OCI-LY1 (cell line): Measurements from ENCODE around the gene CDH4.

Experiments
- H2AFZ ChIP-seq: fragments of 200-600 bp; sonication (generic), shearing (Covaris generic); 2 replicates; pipeline ENCODE4 v1.6.0; 2014; ENCODE audit warnings: antibody characterized with exemption, mild to moderate bottlenecking, low read length
- H3F3A ChIP-seq: fragments of 200-600 bp; sonication (generic), shearing (Covaris generic); 2 replicates; pipeline ENCODE4 v1.6.0; 2014; ENCODE audit warnings: mild to moderate bottlenecking, antibody characterized with exemption, low read length, moderate library complexity; ENCODE audit not compliant: insufficient read depth
- H3K27ac ChIP-seq: fragments of 200-600 bp; sonication (generic); 2 replicates; pipeline ENCODE4 v1.5.1; 2014; ENCODE audit warnings: low read length, mixed run types, mild to moderate bottlenecking, low read depth; ENCODE audit not compliant: poor library complexity, severe bottlenecking
- H3K27me3 ChIP-seq: fragments of 200-600 bp; sonication (generic); 2 replicates; pipeline ENCODE4 v1.6.0; 2014; ENCODE audit warnings: antibody characterized with exemption, mild to moderate bottlenecking, low read length, moderate library complexity; ENCODE audit not compliant: insufficient read depth
- H3K36me3 ChIP-seq: fragments of 200-600 bp; sonication (generic); 2 replicates; pipeline ENCODE4 v1.6.1; 2014; ENCODE audit warnings: mild to moderate bottlenecking, antibody characterized with exemption, low read length, moderate library complexity, mixed read lengths; ENCODE audit not compliant: insufficient read depth
- H3K4me1 ChIP-seq: fragments of 200-600 bp; sonication (generic); 2 replicates; pipeline ENCODE4 v1.5.1; 2014; ENCODE audit warnings: mild to moderate bottlenecking, low read length, moderate library complexity; ENCODE audit not compliant: insufficient read depth, severe bottlenecking
- H3K4me2 ChIP-seq: fragments of 200-600 bp; sonication (generic), shearing (Covaris generic); 2 replicates; pipeline ENCODE4 v1.6.1; 2014; ENCODE audit warnings: low read length
- H3K4me3 ChIP-seq: fragments of 200-600 bp; sonication (generic); 2 replicates; pipeline ENCODE4 v1.5.1; 2014; ENCODE audit warnings: low read length, low read depth, mild to moderate bottlenecking, mixed read lengths; ENCODE audit not compliant: poor library complexity, severe bottlenecking
- H3K79me2 ChIP-seq: fragments of 200-600 bp; shearing (Covaris generic); 2 replicates; pipeline ENCODE4 v1.6.1; 2016; ENCODE audit warnings: mixed run types, low read length, mixed read lengths; ENCODE audit not compliant: insufficient read depth
- H3K9ac ChIP-seq: fragments of 200-600 bp; sonication (generic), shearing (Covaris generic); 2 replicates; pipeline ENCODE4 v1.6.1; 2014; ENCODE audit warnings: mild to moderate bottlenecking, low read length, mixed read lengths
- H3K9me2 ChIP-seq: fragments of 200-600 bp; sonication (generic), shearing (Covaris generic); 2 replicates; pipeline ENCODE4 v1.6.1; 2014; ENCODE audit warnings: low read depth, mild to moderate bottlenecking, low read length, mixed read lengths
- H3K9me3 ChIP-seq: fragments of 200-600 bp; shearing (Covaris generic); 2 replicates; pipeline ENCODE4 v1.6.1; 2014; ENCODE audit warnings: low read length, mixed read lengths
- H4K20me1 ChIP-seq: fragments of 200-600 bp; sonication (generic), shearing (Covaris generic); 2 replicates; pipeline ENCODE4 v1.6.0; 2016; ENCODE audit warnings: mild to moderate bottlenecking, low read length; ENCODE audit not compliant: insufficient read depth
- CTCF ChIP-seq: fragments of 200-600 bp; sonication (generic), shearing (Covaris generic); IDR thresholded peaks from 2 replicates; pipeline ENCODE4 v1.5.1; 2017; ENCODE audit warnings: mild to moderate bottlenecking, antibody characterized with exemption, low read length, moderate library complexity, mixed read lengths
- EZH2 ChIP-seq: fragments of 200-600 bp; sonication (generic), shearing (Covaris generic); IDR thresholded peaks from 2 replicates; pipeline ENCODE4 v1.8.0; 2017; ENCODE audit warnings: borderline replicate concordance, mixed run types, mild to moderate bottlenecking, antibody characterized with exemption, low read length, moderate library complexity, mixed read lengths

Gene CDH4

DNA sequence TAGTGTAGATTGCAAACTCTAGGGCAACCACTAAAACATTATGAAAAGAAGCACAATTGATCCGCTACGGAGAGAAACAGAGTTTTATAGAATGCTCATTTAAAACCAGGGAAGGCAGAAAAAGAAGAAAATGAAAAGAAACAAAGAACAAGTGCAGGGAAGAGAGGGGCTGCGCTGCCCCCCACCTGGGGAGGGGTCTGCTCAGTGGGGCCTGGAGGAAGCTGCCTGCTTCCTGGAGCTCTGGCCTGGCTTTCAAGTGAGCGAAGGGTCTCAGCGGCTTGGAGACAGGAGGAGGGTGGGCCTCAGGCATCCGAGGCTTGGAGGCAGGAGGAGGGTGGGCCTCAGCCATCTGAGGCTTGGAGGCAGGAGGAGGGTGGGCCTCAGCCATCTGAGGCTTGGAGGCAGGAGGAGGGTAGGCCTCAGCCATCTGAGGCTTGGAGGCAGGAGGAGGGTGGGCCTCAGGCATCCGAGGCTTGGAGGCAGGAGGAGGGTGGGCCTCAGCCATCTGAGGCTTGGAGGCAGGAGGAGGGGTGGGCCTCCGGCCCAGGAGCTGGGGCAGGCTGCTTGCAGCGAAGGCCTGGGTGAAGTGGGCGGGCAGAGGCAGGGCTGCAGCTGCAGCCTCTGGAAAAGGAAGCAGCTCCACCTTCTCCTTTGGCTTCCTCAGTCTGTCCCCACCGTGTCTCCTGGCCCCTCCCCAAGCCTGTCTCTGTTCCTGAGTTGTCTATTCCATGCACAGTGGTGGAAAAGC lies 407.4 kb downstream of the CDH4 start:
- no peaks in the 10 kb centered on the region for H3K4me1 ChIP-seq
- no peaks in the 10 kb centered on the region for H3K36me3 ChIP-seq
- no peaks in the 10 kb centered on the region for H3K79me2 ChIP-seq
- H3K27ac ChIP-seq: no peak overlapping the region
- no peak overlapping the region for H3K9ac ChIP-seq
- no peak overlapping the region for H2AFZ ChIP-seq
- no peaks in the 10 kb centered on the region for H4K20me1 ChIP-seq
- no peaks in the 10 kb centered on the region for H3F3A ChIP-seq
- H3K27me3 ChIP-seq: no peaks in the 10 kb centered on the region
- no peaks in the 10 kb centered on the region for H3K9me3 ChIP-seq
- H3K4me3 ChIP-seq: no peak overlapping the region
- H3K9me2 ChIP-seq: no peaks in the 10 kb centered on the region
- H3K4me2 ChIP-seq: no peak overlapping the region
- TF ChIP-seq EZH2: no peak
- no peak for TF ChIP-seq CTCF

GRCh38 chr20:61659994-61660346 lies 407.9 kb downstream of the CDH4 start:
- no peaks in the 10 kb centered on the region for H3F3A ChIP-seq

GRCh38 chr20:61660559-61660958 lies 408.5 kb downstream of the CDH4 start:
- no peaks in the 10 kb centered on the region for H3K9me3 ChIP-seq
- H3K27me3 ChIP-seq: no peaks in the 10 kb centered on the region
- no peak overlapping the region for H2AFZ ChIP-seq
- H3K79me2 ChIP-seq: no peaks in the 10 kb centered on the region
- H4K20me1 ChIP-seq: no peaks in the 10 kb centered on the region
- no peak overlapping the region for H3K9ac ChIP-seq
- H3K9me2 ChIP-seq: no peaks in the 10 kb centered on the region
- no peak overlapping the region for H3K4me3 ChIP-seq
- H3K36me3 ChIP-seq: no peaks in the 10 kb centered on the region
- no peak for TF ChIP-seq CTCF
- TF ChIP-seq EZH2: no peak
- no peaks in the 10 kb centered on the region for H3F3A ChIP-seq
- H3K4me1 ChIP-seq: no peaks in the 10 kb centered on the region
- H3K27ac ChIP-seq: no peak overlapping the region
- no peak overlapping the region for H3K4me2 ChIP-seq

More at GRCh38 chr20:61659994-61660346, 407.9 kb downstream of the CDH4 start:
- TF ChIP-seq CTCF: no peak
- TF ChIP-seq EZH2: no peak
- Histone ChIP-seq H3K9me3 (no peaks in the 10 kb centered on the region), H3K4me1 (no peaks in the 10 kb centered on the region), H3K4me2 (no peak overlapping the region), H3K9ac (no peak overlapping the region), H4K20me1 (no peaks in the 10 kb centered on the region), H3K27ac (no peak overlapping the region), H3K36me3 (no peaks in the 10 kb centered on the region), H2AFZ (no peak overlapping the region), H3K4me3 (no peak overlapping the region), H3K79me2 (no peaks in the 10 kb centered on the region), H3K27me3 (no peaks in the 10 kb centered on the region), H3K9me2 (no peaks in the 10 kb centered on the region)
